Mammary epithelial cell (primary cell): ENCODE results near the gene MRPL52.

ENCODE experiments used
- EZH2 ChIP-seq: IDR thresholded peaks from 2 replicates; pipeline ENCODE4 v1.6.1; 2012; ENCODE audit warnings: low read length, inconsistent platforms, borderline replicate concordance
- TF ChIP-seq, protein P1 (sequence below), 2 donors: IDR thresholded peaks in 1 of 2; conservative IDR thresholded peaks in 1 of 2; 2 replicates each; pipeline ENCODE4 v1.5.1; 2011 to 2012; ENCODE audit warnings: inconsistent platforms in 2 of 2, low read length in 2 of 2, mild to moderate bottlenecking in 2 of 2, control low read depth in 1 of 2, low read depth in 1 of 2; ENCODE audit not compliant: insufficient read depth in 1 of 2; ENCODE audit errors: extremely low read depth in 1 of 2

DNA sequence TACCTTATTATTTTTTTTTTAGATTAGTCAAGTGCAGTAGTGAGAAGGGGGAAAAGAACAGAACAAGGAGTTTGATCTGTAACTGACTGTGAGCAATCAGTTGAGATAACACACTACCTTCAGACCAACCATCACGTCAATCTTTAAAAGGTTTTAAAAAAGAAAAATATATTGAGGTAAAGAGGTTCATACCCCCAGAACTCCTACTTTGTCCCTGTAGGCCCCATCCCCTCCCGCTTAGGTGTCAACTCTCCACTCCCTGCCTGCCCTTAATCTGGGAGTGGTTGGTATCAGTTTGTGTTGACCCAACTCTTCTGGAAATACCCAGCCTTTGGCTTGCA, 22.9 kb downstream of the MRPL52 start:
- TF ChIP-seq, protein P1, sequence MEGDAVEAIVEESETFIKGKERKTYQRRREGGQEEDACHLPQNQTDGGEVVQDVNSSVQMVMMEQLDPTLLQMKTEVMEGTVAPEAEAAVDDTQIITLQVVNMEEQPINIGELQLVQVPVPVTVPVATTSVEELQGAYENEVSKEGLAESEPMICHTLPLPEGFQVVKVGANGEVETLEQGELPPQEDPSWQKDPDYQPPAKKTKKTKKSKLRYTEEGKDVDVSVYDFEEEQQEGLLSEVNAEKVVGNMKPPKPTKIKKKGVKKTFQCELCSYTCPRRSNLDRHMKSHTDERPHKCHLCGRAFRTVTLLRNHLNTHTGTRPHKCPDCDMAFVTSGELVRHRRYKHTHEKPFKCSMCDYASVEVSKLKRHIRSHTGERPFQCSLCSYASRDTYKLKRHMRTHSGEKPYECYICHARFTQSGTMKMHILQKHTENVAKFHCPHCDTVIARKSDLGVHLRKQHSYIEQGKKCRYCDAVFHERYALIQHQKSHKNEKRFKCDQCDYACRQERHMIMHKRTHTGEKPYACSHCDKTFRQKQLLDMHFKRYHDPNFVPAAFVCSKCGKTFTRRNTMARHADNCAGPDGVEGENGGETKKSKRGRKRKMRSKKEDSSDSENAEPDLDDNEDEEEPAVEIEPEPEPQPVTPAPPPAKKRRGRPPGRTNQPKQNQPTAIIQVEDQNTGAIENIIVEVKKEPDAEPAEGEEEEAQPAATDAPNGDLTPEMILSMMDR (conservative IDR thresholded peaks at IDR 0.05 in 1 of 2, IDR thresholded peaks at IDR 0.05 in 1 of 2; ENCODE audit: extremely low read depth in 1 of 2, insufficient read depth in 1 of 2, low read depth in 1 of 2, low read length in 2 of 2): no peak
- TF ChIP-seq EZH2: no peak
